ENCODE results near the gene CASTOR1.

The CASTOR1 gene

GRCh38 chr22:30262112-30262511 lies 27.2 kb downstream of the CASTOR1 start:
- no peak for DNase-seq

DNA sequence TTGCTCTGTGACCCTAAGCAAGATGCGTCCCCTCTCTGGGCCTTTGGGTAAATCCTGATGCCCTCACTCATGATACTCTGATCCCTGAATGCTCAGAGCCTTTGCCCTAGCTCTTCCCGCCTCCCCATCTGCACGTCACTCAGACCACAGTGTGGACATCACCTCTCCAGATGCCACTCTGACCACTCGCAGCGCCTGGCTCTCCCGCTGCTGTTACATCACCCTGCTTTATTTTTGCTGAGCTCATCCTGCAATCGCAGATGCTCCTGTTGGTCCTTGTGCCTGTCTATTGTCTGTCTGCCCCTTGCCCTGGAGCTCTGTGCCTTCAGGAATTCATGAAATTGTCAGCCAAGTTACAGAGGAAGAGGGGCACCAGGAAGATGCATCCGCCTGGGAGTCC lies 28.2 kb downstream of the CASTOR1 start:
- no peak for DNase-seq

- DNase-seq, result no peak
Measured at GRCh38 chr22:30260682-30261081, 28.6 kb downstream of the CASTOR1 start.

DNA sequence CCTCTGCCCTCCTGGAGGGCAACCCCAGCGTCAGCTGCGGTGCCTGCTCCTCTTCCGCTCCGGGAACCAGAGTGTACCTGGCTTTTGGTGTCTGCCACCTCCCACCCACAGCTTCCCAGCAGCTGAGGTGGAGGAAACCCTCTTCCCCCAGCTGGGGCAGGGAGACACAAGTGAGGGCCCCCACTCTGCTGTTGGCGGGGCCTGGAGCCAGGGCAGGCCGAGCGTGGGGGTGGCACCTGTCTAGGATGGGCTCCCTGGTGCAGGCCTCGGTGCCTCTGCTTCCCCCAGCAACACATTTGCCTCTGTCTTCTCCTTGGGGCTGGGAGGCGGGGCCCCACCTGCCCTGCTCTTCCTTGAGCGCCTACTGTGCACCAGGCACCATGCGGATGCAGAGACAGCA lies 29.0 kb downstream of the CASTOR1 start:
- DNase-seq, result no peak

DNA sequence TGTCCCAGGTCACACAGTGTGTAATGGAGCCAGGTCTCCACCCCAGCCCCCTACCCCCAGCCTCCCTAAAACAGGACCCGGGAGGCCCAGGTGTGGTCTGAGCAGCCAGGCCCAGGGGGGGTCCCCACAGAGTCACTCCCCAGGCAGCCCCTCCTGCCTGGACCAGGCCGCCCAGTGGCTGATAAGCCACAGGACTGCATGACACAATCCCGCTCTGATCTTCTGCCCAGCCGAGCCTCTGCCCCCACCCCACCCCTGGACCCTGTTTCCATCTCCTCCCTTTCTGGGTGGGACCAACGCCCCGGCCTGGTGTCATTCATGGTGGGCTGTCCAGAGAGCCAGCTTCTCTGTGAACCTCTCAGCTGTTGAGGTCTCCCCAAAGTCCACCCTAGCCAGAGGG lies 35.0 kb downstream of the CASTOR1 start:
- DNase-seq, result no peak

DNA sequence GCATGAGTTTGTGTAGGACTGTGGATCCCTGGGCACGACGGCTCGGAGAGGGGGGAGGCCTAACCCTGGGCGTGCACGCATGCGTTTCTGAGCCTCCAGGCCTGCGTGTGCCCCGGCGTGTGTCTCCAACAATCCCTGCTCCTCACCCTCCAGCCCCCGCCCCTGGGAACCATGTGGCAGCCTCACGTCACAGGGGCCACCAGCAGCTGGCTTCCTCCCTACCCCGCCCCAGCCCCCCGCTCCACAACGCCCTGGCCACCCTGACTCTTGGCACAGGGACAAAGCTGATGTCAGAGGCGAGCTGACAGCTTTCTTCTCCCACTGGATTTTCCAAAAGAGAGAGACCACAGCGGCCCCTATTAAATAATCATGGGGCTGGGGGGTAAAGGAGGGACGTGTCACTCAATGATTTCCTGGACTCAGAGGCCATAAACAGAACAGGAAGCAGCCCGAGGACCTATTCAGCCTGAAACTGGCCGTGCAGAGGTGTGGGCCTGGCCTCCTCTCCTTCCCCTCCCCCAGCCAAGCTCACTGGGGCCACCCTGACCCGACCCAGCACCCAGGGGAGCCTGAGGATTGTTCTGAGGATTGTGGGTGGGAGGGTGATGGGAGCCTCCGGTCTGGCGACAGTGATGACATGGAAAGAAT lies 36.0 kb downstream of the CASTOR1 start:
- no peak for DNase-seq

GRCh38 chr22:30252411-30253204 lies 36.7 kb downstream of the CASTOR1 start:
- DNase-seq, result no peak

DNA sequence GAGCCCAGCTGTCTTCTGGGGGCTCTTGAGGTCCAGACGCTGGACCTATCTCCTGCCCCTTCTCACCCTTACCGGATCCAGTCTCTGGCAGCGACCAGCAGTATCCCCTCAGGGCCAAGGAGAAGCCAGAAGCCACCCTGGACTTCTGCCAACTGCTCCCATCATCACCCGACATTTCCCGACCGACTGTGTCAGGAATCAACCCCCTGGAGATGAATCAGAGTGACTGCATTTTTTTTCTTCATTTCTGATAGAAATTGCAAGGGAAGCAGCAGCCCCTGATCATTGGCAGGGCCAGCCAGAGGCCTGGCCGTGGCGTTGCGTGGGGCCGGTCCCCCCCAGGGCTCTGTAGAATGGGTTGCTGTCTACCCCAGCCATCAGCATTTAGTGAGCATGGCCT lies 37.6 kb downstream of the CASTOR1 start:
- DNase-seq, result no peak

GRCh38 chr22:30250661-30251267 lies 38.5 kb downstream of the CASTOR1 start:
- DNase-seq, result no peak

GRCh38 chr22:30250039-30250565 lies 39.2 kb downstream of the CASTOR1 start:
- no peak for DNase-seq

GRCh38 chr22:30249049-30250038 lies 40.0 kb downstream of the CASTOR1 start:
- DNase-seq, result no peak

- DNase-seq, result no peak
Measured at GRCh38 chr22:30248484-30248883, 40.8 kb downstream of the CASTOR1 start.

GRCh38 chr22:30247974-30248373 lies 41.3 kb downstream of the CASTOR1 start:
- DNase-seq, result no peak

DNA sequence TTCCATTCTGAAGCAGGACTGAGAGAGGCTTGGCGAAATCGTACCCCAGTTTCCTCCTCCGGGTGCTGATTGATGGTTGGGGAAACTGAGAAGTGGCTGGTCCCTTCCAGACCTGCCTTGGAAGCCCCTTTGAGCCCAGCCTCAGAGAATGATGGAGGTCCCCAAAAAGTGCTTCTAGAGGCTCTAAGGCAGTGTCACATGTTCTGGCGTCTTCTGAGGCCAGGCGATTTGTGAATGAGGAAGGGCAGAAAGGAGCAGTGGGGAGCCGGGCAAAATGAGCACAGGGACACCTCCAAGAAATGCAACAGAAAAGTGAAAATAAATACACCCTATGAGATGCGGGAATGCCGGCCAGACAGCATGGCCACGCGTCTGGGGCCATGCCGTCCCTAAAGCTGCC lies 41.7 kb downstream of the CASTOR1 start:
- DNase-seq, result no peak

DNA sequence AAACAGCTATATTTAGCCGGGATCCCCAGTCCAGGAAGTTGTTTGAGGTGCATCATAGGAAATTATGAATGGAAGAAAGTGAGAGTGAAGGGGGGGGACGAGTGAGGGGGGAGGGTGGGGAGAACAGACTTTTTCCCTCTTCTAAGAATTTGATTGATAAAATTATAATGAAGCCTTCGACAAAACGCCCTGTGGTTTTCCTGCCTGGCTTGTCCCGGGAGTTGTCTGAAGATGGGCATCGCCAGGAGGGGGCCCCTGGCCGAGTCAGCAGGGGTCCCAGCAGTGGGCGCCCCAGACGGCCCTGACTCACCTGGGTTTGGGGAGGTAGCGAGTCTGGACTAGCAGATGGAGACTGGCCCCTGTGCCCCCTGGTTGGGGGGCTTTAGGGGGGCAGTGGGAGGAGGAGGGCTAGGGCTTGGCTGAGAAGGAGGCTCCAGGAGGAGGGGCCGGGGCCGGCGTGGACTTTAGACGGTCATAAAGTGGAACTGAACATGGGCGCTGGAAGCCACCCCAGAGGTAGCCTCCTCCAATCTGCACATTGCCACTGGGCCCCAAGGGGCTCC lies 42.4 kb downstream of the CASTOR1 start:
- DNase-seq, result no peak

GRCh38 chr22:30245985-30246813 lies 43.1 kb downstream of the CASTOR1 start, which contains the start of gene LIF:
LIF (minus strand) TSS chr22:30246759; CDS start chr22:30246695, 64 bp downstream.
- peak; percentile 38 for DNase-seq

DNA sequence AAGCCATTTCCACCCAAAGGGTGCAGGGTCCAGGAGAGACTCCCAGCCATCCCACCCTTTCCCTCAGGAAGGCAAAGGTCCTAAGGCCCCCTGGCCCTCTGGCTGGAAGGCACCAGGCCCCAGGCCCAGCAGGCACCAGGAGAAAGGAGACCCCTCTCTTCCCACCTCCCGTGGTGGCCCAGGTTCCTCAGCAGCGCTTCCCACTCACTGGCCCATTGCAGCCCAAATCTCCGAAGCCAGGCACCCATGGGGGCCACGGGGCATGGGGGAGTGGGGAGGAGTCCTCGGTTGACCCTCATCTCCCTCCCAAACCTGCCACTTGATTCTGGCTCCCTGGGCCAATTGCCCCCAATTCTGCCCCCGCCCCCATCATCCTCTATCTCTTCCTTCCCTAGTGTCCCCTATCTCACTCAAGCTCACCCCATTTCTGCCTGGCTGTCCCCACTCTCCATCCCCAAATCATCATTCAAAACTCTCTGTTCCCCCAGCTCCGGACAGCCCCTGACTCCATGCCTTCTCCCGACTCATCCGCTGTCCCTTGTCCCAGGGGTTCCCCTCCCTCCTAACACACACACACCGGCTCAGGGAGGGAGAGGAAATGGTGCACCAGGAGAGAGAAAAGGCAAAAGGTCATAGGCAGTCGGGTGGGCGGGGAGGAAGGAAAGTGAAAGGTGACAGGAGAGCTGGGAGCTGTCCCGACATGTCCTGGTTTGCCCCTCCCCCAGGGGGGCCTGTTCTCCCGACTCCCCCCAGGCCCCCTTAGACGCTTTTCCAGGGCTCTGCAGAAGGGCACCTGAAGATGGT lies 43.9 kb downstream of the CASTOR1 start:
- no peak for DNase-seq

DNA sequence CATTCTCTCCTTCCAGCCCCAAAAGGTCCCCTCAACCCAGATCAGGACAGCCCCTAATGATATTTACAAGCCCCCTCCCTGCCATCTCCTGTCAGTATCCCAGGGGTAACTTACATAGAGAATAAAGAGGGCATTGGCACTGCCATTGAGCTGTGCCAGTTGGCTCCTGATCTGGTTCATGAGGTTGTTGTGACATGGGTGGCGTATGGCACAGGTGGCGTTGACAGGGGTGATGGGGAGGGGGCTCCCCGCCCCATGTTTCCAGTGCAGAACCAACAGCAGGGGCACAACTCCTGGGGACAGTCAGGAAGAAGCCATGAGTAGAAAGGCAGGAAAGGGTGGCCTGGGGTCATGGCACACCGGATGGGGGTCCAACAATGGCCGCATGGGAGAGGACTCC lies 44.7 kb downstream of the CASTOR1 start:
- DNase-seq, result no peak

DNA sequence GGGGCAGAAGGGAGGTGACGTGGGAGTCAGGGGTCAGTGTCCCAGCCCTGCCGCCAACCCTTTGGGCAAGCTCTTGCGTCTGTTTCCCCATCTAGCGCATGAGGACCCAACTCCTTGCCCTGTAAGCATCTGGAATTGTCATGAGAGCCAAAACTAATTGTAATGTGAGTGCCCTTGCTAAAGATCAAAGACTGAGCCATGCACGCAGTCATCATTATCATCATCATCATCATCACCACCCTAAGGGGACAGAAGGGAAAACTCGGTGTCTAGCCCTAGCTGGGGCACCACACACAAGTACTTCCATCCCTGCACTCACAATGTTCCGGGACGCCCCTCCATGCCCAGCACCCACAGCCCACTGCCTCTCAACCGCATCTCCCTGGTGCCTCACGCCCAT lies 45.2 kb downstream of the CASTOR1 start:
- DNase-seq, result no peak

- DNase-seq, result no peak
Measured at GRCh38 chr22:30243661-30244060, 45.6 kb downstream of the CASTOR1 start.
